GM18858 (cell line): ENCODE measurements around the gene CIITA.
A peak's percentile ranks its signal among the peaks of the same experiment; 100 is the strongest.
"Not testable (repeated sequence)": the region's sequence is repeated elsewhere in the genome, so short reads cannot be mapped to it uniquely, and the experiment has no call there.

ENCODE experiments used
- ATAC-seq: cut with Tn5 transposase; IDR thresholded peaks from one replicate; pipeline ENCODE4 v1.9.1; 2021; ENCODE audit not compliant: unreplicated experiment

Gene CIITA

DNA sequence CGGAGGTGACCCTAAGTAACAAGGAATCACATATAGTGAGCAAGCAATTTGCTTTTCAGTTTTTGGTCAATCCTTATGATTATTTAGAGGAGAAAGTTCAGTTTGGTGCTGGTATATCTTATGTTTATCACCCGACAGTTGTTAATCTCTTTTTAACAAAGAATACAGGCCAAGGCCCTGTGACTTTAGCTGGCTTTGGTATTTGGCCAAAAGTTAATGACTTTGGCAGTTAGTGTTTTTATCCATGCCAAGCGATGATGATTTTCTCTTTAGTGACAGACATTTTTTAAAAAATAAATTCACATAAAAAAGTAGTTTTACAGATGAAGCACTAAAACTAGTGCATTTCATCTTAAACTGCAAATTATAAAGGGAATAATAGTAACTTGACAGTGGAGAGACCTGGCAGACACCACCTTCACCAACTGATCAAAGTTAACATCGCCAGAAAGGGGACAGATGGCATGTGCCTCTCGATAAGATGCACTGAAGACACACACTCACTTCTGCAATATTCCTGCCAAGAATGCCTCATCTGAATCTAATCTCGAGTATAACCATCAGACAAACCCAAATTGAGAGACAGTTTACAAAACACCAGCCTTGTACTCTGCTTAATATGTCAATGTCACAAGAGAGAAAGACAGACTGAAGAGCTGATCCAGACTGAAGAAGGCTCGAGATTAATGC lies 58.4 kb downstream of the CIITA start:
- ATAC-seq: no peak

DNA sequence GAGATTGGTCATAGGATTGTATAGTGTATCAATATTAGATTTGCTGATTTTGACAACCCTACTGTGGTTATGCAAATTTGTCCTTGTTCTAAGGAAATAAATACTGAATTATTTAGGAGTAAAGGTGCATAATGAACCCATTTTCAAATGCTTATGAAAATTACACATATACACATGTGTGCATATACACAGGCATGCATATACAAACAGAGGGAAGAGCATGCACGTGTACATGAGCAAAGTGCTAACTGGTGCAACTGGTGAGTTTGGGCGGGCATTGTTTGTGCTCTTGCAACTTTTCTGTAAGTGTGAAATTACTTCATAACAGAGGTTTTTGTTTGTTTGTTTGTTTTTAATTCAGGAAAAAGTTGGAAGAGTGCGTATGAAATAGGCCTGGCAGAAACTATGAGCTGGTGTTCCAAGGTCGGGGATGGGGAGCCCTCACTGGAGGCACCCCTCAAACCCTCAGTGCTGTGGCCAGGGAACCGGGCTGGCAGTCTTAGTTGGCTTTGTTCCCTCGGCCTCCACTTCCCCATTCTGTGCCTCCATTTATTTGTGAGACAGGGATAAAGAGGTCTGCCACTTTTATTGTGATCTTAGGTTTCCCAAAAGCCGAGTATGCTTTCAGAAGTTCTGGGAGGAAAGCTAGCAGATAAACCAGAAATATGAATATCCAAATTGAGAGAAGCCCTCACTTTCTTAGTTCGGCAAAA lies 59.4 kb downstream of the CIITA start:
- ATAC-seq: no peak

DNA sequence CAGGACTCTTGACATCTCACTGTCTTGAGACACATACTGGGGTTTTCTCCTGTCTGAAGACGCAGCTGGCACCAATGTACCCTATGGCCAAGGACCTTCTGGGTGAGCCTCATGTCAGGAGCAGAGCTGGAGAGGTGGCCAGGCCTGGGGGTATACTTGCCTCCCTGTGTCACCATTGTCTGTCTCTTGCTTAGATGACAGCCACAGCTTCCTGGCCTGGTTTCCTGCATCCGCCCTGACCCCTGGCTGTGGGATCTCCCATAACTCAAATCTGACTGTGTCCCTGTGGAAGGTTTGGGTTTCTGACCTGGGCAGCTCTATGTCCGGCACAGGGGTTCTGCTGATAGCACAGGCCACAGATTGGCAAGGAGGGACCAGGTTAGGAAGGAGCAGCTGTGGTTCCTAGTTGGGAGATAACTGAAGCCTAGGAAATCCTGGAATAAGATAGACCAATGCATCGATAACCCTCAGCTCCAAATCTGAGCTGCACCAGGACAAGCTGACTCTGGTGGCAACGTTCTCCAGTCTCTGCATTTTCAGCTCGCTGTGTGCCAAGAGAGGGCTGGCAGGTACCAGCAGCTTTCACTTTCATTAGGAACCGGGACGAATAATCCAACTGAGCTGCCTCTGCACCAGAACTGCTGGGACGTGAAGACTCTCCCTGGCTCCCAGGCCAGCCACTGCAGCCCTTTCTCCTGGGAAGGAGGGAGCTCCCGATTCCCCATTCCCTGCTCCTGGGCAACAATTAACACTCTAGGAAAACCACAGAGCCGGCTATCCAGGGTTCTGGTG lies 60.3 kb downstream of the CIITA start:
- ATAC-seq: no peak

DNA sequence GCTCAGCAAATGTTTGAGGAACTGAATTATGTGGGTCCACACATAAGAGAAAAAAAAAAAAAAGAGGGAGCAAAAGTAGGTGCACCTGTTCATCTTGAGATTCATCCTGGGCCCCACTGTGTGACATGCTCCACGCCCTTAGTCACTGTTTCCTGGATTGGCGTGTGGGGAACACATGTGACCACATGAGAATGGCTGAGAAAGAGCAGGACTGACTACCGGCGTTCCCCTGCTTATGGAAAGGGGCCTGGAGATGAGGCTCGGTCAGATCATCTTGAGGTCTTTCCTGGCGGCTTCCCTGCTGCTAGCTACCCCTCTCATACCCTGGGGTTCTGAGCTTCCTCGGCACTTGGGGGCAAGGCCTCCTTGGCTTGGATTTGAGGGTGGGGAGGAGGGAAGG lies 61.3 kb downstream of the CIITA start:
- ATAC-seq: no peak

DNA sequence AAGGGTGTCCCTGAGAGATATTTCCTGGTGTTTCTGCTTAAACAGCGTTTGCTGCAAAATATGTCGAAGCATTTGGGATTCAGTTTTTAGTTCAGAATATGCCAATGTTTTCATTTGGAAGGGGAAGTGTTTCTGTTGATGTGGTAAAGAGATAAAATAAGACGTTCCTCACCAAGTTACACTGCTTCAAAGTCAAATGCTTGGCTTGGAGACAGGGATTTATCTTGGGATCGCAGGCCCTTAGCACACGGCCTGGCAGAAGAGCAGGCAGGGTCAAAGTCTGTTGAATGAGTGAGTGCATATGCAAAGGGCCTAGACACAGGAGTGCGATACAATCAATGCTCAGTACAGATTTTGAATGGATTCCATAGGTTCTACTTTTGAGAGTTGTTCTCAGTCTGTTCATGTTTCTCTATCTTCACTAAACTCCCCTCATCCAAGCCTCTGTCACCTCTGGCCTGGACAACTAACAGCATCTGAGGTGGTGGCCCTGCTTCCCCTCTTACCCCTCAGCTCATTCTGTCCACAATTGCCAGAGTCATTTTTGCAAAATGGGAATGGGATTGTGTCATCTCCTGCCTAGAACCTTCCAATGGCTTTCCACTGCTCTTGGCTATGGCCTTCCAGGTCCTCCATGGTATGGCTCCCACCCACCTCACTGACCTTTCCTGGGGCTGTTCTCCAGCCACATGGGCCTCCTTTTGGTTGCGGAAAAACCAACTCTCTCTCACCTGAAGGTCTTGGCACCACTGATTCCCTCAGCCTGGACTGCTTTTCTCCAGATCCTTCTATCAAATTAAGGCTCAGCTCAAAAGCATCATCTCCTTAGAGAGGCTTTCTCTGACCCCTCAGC lies 62.0 kb downstream of the CIITA start:
- ATAC-seq: no peak

DNA sequence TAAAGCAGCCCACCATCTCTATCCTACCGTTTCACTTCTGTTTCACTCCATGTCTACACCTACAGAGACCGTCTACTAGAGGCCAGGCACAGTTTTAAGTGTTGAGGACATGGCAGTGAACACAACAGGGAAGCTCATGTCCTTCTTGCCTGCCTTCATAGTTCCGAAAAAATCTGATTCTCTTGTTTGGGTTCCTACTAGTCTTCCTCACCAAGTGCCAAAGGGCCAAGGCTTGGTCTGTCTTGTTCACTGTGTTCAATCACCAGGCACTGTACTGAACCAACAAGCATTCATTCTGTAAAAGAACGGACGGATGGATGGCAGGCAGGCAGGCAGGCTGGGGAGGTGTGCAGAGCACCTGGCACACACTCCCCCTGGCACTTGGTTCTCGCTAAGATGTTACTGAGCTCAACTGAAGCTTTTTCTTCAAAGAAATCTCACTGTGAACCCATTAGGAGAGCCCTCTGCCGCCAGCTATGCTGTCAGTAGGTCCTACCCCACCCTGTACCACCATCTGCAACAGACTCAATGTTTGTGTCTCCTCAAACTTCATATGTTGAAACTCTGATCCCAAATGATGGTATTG lies 62.7 kb downstream of the CIITA start:
- no peak for ATAC-seq

DNA sequence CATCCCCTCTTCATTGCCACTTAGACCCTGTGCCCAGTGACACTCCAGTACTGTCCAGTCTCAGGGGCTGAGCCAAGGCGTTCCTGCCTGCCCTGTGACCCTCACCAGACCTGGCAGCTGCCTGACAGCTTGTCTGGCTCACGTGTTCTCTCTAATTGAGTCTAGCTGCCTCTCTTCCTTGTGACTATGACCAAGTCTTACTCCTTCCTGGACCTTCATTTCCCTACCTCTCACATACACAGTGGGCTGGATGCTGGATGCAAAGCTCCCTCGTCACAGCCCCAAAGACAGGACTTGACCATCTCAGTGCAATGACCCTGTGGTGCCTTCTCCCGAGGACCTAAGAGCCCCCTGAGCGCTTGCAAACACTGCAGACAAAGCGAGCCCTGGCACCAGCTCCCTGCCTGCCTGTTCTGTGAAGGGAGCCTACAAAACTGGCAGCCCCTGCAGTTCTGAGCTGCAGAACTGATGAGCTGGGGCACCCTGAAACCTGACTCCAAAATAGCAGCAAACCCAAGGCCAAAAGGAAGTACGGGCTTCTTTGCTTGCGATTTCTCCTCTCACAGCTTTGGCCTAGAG lies 63.6 kb downstream of the CIITA start:
- no peak for ATAC-seq

DNA sequence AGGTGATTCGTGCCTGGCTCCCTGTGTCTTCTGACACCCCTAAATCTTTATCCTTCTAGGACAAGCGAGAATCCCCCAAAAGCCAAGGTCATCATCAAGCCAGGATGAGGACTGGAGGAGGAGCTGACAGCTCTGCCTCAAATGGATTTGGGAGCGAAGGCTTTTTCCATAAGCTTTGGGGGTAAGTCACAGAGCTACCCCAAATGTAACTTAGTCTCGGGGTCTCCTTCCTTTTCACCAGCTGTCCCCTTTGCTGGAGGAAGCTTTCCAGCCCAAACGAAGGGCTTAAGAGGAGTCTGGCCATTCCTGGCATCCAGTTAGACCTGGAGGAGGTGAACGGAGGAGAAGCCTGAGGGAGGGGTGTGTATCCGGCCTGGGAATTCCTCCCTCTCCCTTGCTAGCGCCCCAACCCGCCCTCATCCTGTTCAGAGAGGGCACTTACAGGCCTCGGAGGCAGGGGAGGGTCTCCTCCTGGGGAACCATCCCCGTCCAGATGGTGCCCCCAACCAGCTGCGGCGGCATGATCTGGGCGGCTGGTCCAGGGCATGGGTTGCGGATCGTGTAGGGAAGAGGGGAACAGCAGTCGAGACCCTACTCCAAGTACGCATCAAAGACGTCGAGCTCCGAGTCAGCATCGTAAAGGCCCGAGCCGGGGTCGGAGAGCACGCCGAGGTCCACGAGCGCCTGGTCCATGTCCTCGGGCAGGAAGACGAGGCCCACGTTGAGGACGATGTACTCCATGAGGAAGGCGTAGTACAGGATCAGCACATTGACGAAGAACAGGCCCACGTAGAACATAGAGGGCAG lies 64.3 kb downstream of the CIITA start:
- no peak for ATAC-seq

DNA sequence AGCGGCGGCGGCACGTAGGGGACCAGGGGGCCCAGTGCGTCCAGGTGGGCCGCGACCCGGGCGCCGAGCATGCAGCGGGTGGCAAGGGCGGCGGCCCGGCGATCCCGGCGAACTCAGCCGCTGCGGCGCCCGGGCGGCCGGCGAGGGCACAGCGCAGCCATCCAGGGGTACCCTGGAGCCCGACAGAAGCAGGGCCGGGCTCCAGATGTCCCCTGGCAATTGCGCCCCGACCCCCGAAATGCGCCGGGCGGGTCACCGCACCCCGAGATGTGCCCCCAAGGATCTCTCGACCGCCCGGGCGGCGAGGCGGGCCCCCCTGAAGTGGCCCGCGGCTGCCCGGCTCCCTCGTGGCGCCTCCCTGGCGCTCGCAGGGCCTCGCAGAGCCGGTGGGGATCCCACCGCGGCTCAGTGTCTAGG lies 64.9 kb downstream of the CIITA start:
- ATAC-seq: not testable (repeated sequence)

DNA sequence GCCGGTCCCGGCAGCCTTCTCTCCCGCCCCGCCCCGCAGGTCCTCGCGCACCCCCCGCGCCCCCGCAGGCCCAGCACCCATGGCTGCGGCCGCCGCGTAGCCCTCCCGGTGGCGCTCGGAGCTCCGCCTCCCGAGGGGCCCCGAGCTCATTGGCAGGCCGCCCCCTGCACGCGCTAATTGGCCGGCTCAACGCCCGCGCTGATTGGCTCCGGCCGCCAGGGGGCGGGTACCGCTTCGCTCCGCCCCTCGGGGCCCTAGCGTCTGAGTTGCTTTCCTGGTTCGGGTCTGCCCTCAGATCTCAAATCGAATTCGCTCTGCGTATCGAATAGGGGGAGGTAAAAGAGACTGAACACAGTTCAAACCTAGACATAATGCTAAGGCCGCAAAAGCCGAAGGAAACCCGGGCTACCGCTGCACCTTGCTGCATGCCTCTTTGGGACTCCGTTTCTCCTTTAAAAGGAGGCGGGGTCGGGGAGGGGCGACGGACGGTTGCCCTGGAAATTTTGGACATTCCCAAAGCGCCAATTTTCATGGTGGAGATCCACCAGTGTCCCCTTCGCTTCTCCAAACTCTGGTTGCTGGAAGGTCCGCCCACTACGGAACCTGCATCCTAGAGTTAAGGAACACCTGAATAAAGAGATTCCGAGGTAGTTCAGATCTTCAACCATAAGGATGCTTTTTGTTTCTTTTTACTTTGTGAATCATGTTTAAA lies 65.5 kb downstream of the CIITA start, which contains the start of gene DEXI:
Gene DEXI (minus strand): TSS at position 117 of the 712 bp plus-strand sequence. CDS start 463 bp downstream, outside the sequence.
- peak; percentile 45 for ATAC-seq

DNA sequence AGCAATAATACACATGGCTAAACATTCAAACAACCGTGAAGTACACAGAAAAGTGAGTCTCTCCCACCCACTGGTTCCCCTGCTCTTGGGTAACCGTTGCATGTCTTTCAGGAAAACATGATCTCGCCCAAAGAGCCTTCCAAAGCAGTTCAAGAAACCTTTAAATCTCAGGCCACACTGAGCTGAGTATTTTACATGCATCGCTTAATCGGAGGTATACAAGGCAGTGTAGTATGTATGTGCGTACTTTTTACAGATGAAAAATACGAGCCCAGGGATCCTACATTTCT lies 66.0 kb downstream of the CIITA start:
- ATAC-seq: no peak

DNA sequence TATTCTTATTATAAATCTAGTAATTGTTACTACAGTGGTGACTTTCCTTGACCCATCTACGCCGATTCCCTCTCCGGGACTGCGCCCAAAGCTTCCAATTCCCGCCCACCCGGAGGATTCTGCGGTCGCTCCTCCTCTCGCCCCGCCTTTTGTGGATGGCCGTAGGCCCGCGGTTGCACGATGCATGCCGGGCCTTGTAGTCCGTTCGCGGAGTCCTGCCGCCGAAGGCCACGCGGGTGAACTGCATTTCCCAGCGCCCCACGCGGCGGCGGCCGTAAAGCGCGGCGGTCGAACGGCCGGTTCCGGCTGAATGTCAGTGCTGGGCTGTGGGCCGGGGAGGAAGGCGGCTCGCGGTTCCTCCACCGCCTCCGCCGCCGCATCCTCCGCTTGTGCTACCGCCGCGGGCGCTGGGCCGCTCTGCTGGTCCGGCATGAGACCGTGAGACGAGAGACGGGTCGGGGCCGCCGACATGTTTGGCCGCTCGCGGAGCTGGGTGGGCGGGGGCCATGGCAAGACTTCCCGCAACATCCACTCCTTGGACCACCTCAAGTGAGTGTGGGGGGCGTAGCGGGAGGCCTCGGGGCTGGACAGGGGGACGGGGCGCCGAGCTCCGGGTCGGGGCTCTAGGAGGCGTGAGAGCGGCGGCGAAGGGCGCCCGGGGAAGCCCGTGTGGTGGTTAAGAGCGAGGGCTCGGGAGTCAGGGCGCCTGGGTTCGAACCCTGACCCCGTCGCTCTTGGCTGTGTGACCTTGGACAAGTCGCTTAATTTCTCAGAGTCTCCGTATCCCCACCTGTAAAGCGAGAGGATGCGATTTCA lies 67.5 kb downstream of the CIITA start, which contains the start of gene CLEC16A:
Gene CLEC16A (plus strand): TSS at position 316 of the 816 bp plus-strand sequence. CDS start 154 bp downstream, at position 470.
- ATAC-seq: peak; percentile 67

DNA sequence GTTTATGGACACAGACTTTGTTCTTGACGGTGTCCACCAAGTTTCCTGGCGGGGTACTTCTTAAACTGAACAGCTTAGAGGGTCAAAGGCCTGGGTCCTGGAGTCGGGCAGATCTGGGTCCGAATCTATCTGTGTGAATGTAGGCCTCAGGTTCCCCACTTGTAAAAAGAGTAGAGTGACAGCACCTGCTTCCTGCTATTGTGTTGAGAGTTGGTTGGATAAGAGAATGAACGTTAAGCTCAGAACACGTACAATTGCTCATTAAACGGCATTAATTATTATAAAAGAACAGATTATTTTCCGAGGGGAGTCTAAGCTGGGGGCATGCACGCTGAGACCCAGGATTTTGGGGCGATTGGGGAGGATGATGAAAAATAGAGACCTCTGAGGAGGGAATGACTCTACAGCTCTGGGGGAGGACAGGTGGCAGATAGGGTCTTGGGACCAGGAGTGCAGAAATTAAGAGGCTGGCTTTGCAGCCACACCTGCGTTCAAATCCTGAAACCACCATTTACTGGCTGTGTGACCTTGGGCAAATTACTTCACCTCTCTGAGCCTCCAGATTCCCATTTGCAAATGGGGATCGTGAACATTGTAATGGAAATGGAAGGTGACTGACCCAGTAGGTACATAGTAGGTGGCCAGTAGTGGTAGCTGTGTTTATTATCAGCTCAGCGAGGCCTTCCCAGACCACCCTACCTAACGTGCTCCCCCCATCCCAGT lies 68.2 kb downstream of the CIITA start:
- ATAC-seq: no peak

DNA sequence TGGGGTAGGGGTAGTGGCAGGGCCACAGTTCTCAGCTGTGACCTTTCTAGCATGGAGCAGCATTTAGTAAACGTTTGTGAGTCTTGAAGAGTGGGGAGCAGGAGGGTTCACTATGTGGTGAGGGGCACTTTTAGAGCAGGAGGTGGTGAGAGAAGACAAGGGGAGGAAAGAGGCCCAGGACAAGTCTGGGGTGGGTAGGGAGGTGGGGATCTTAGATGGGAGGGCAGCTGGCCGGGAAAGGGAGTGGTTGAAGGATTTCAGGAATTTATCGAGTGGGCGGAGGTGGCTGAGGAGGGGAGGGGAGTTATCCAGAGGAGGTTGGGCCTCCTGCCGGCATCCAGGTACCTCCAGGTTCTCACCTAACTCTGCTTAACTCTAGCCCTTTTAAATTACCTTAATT lies 69.3 kb downstream of the CIITA start:
- no peak for ATAC-seq

DNA sequence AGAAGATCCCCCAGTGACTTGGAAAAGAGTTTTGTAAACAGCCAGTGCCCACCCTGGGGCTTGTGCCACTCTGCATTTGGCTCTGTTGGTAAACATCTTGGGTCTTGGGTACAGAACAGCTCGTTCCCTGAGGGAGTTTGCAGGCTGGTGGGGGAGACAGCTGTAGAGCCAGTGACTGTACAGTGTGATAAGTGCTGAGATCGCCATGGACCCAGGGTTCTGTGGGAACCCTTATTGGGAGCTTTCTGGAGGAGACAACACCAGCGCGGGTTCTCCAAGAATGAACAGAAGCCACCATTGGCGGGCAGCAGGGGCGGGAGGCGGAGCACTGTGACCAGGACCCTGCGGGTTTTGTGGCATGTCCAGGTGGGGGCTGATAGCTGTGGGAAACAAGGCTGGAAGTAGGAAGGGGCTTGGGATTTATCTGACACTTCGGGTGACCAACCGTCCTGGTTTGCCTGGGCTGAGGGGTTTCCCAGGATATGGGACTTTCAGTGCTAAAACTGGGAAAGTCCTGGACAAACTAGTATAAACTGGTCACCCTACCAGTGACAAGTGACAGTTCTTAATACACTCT lies 70.3 kb downstream of the CIITA start:
- no peak for ATAC-seq

DNA sequence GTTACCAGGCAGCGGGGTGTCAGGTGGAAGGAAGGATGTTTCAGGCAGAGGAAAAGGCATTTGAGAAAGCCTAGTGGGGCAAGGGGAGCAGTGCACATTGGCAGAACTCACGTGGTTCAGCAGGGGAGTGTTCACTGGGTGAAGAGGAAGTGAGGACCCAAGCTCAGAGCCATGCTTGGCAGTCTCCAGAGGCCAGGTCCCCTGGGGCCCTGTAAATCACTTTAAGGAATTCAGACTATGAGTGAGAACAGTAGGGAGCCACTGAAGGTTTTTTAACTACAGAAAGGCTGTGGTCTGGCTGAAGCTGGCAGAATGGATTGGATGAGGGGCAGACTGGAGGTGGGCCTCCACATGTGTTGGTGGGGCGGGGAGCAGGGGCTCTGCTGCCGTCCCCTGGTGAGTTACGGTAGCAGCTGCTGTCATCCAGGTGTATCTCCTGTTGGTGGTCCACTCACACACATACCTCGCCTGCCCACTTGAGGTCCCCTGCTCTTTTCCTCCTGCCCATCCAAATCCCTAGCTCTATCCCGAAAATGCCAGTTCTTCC lies 72.5 kb downstream of the CIITA start:
- ATAC-seq: peak; percentile 63

DNA sequence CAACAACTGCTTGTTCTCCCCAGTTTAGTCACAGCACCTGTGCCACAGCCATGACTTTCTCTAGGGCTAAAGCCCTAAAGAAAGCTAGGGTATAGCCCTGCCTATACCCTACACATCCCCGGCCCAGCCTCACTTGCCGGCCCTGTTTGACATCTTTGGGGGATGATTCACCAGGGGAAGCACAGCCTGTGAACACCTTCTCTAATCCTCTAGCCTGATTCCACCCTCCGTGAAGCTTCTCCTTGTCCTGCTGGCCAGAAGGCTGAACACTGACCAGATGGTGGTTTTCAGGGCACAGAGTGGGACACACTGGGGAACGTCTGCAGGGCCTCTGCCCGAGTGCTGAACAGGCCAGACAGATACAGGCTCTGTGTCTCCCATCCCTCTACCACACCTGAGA lies 73.4 kb downstream of the CIITA start:
- ATAC-seq: no peak
